ENCODE measurements around the gene UMPS.

The UMPS gene

DNA sequence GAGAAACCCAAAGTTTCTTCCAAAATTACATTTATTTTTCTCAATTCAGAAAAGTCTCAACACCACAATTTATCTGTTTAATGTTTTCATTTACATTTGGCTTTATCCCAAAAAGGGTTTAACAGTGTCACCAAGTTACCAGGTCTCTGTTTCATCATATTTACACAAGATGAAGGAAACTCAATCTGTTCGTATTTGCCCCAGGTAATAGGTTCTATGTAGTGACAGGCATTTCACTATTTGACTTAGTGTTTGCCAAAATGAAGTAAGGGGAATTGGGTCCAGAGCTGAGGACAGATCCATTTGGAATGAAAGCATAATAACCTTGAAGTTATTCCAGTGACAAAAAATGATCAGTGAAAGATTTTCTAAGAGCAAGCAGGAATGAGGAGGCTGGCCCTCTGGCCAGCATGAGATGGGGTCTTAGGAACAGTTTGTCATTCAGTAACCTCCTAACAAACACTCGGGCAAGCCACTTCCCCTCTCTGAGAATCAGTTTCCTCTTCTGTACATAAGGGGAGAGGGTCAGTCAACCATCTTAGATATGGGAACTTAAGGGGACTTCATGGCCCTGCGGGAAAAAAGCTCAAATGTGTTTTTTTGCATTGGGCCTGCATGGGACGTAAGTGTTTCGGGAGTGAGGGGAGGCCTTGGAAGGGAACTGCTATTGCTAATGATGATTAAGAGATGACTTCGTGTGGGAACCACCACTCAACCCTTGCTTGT lies 31.8 kb downstream of the UMPS start:
- no peak overlapping the region for H3K4me3 ChIP-seq (replicated peaks; ENCODE audit: low read depth, low read length)
- TF ChIP-seq, protein P1, sequence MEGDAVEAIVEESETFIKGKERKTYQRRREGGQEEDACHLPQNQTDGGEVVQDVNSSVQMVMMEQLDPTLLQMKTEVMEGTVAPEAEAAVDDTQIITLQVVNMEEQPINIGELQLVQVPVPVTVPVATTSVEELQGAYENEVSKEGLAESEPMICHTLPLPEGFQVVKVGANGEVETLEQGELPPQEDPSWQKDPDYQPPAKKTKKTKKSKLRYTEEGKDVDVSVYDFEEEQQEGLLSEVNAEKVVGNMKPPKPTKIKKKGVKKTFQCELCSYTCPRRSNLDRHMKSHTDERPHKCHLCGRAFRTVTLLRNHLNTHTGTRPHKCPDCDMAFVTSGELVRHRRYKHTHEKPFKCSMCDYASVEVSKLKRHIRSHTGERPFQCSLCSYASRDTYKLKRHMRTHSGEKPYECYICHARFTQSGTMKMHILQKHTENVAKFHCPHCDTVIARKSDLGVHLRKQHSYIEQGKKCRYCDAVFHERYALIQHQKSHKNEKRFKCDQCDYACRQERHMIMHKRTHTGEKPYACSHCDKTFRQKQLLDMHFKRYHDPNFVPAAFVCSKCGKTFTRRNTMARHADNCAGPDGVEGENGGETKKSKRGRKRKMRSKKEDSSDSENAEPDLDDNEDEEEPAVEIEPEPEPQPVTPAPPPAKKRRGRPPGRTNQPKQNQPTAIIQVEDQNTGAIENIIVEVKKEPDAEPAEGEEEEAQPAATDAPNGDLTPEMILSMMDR (IDR thresholded peaks at IDR 0.05; ENCODE audit: low read depth, low read length, missing control alignments): no peak
- DNase-seq (ENCODE audit: extremely low read depth, low read depth): no peak

DNA sequence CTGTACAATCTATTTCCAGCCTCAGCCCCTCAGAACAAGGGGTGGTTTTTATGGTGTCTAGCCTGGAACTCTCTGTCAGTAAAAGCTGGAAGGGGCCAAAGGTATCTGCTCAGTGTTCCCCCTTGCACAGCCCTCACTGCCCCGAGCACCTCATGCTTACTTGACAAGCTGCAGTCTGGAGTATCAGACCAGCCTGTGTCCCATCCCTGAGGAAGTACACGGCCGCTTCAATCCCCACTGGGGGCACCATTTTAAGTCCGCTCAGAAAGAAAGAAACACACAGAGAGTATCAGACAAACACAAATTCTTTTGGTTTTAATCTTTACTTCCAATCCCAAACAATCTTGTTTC lies 32.4 kb downstream of the UMPS start:
- TF ChIP-seq, protein P1 (IDR thresholded peaks at IDR 0.05; ENCODE audit: low read depth, low read length, missing control alignments): no peak
- no peak for DNase-seq (ENCODE audit: extremely low read depth, low read depth)
- no peak overlapping the region for H3K4me3 ChIP-seq (replicated peaks; ENCODE audit: low read depth, low read length)

DNA sequence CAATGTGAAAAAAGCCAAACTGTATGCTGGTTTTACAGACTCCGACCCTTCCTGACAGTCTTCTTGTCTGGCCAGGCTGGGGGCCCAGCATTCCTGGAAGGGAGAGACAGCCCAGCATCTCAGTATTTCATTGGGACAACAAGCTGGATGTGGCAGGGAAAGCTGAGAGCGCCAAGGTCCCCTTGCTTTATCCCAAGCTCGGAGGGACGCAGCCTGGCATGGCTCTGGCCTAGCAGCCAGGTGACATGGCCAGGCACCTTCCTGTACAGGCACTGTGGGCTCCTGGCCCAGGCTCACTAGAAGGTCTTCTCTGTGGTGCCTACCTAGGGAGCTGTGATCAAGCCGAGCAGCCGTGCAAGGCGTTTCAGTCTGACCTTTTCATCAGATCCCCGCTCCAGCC lies 33.0 kb downstream of the UMPS start:
- H3K4me3 ChIP-seq (replicated peaks; ENCODE audit: low read depth, low read length): no peak overlapping the region
- no peak for DNase-seq (ENCODE audit: extremely low read depth, low read depth)
- TF ChIP-seq, protein P1 (IDR thresholded peaks at IDR 0.05; ENCODE audit: low read depth, low read length, missing control alignments): no peak

DNA sequence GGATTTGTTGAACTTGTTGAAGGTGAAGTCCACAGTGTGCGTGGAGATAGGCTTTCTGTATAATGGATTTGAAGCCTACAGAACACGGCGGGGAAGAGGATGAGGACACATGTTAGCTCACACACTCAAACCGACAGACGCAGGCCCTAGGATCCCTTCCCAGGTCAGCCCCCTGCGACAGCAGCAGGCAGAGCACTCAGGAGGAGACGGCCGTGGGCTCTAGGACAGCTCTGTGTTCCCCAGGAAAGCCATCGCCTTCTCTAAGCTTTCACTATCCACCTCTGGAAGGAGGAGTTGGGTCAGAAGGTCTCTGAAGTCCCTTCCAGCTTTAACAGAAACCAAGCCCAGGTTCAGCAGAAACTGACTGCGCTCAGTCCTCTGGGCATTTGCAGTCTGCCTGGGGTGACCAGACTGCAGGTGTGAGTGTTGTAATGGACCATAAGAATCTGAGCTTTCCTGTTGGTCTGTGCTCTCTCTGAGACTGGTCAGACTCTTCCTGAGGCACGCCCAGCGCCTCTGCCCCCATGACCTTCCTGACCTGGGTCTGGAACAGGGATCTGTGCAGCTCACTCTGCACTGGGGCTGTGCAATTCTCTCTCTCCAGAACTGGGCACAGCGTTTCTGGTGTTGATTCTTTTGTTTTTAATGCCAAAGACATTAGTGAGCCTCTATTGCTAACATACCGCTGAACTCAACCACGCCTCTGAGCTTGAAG lies 33.5 kb downstream of the UMPS start:
- no peak for DNase-seq (ENCODE audit: extremely low read depth, low read depth)
- TF ChIP-seq, protein P1 (IDR thresholded peaks at IDR 0.05; ENCODE audit: low read depth, low read length, missing control alignments): no peak
- H3K4me3 ChIP-seq (replicated peaks; ENCODE audit: low read depth, low read length): no peak overlapping the region

GRCh38 chr3:124764746-124765145 lies 34.5 kb downstream of the UMPS start:
- DNase-seq (ENCODE audit: extremely low read depth, low read depth): no peak
- H3K4me3 ChIP-seq (replicated peaks; ENCODE audit: low read depth, low read length): no peak overlapping the region
- TF ChIP-seq, protein P1 (IDR thresholded peaks at IDR 0.05; ENCODE audit: low read depth, low read length, missing control alignments): no peak

DNA sequence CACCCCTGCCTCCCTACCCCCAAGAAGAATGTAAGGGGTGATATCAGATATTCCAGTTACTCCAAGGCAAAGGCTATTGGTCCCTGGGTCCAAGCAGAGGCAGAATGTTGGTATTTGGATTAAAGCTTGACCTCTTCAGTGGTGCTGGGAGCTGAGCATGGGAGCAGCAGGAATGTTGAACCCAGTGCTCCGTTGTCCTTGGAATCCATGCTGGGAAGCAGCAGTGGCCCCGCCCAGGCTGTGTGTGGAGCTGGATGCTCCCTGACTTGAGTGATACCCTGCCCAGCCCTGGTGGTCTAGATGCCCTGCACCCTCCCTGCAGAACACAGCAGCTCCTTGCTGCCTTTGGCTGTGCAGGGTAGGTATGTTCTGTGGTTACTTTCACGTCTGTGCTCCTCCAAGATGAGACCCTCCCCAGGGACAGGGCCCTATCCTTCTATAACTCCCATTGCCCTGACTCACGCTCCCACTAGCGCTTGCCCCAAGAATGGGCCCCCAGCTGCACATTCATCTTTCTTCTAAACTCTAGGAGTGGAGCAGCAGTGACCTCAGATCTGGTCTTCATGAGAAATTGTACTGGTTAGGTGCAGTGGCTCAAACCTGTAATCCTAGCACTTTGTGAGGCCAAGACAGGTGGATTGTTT lies 35.1 kb downstream of the UMPS start:
- TF ChIP-seq, protein P1 (IDR thresholded peaks at IDR 0.05; ENCODE audit: low read depth, low read length, missing control alignments): no peak
- no peak for DNase-seq (ENCODE audit: extremely low read depth, low read depth)
- H3K4me3 ChIP-seq (replicated peaks; ENCODE audit: low read depth, low read length): no peak overlapping the region
